CD4-positive, alpha-beta T cell treated with Interleukin-6 for 4 hours (primary cell): ENCODE results near the gene C1orf159.

Source experiments
- DNase-seq: peaks from one replicate; pipeline ENCODE4 v3.0.0-alpha.2; 2020; ENCODE audit warnings: mixed read lengths

C1orf159 gene

DNA sequence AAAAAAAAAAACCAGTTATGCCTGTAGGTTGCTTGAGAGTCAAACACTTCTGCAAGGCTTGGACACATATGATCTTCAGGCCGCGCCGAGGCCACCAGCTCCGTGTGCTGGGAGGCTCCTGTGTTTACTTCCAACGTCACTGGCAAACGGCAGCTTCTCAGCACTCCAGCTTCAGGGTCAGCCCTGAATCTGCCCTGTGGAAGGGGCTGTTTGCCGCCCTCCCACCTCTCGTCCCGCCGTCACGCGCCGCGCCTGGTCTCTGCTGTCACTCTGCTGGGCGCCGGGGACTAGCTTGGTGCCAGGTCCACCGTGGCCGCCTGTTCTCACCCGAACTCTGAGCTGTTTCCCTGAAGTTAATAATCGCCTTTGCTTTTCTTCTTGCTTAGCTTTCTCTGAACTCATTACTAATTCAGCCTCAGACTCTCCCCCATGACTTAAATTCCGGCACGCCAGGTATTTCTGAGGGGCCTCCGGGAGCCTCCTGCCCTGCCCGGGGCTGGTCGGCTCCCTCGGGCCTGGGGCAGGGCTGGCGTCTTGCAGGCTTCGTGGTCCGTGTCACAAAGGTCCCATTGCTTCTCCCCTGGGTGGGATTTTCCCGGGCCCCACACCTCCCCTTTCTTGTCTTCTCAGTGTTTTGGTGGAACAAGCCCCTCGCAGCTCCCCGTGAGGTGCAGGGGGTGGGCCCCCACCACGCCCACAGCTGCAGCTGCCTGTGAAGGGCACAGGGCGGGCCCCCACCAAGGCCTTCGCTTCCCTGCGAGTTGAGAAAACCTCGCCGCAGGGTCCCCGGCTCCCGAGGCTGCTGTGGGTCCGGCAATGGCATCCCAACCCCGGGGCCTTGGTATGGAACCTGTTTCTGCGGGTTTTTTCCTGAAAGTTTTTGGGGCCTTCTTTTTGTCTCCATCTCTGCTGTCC lies 14.6 kb upstream of the C1orf159 start:
- no peak for DNase-seq

GRCh38 chr1:1129381-1129821 lies 13.5 kb upstream of the C1orf159 start:
- no peak for DNase-seq

DNA sequence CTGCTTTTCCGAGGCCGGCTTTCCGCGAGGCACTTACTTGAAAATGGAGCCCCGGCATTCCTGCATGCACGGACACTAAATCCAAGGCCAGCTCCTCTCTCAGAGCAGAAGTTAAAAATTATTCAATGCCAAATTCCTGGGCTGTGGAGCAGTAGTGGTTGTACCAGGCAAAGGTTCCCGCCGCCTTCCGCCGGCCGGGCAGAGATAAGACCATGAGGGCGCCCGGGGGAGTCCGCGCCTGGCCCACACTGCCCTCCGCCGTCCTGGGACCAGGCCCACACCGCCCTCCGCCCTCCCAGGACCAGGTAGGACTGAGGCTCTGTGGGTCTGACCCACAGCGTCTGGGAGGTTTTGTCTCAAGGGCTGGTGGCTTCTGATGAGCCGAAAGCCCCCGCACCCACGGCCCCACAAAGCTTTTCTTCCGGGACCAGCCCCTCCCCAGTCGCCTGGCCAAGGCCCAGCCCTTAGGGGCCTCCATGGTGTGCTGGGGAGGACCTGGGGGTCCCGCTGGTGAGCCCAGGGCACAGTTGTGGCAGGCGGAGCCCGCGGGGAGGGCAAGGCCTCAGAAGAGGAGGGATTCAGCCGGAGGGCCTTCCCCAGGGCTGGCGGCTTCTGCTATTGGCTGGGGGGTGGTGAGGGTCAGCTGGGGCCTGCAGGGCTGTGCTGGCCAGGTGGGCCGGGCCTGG lies 12.7 kb upstream of the C1orf159 start:
- DNase-seq, result no peak

- DNase-seq, result no peak
Observed at GRCh38 chr1:1127551-1128451, 11.9 kb upstream of the C1orf159 start.

DNA sequence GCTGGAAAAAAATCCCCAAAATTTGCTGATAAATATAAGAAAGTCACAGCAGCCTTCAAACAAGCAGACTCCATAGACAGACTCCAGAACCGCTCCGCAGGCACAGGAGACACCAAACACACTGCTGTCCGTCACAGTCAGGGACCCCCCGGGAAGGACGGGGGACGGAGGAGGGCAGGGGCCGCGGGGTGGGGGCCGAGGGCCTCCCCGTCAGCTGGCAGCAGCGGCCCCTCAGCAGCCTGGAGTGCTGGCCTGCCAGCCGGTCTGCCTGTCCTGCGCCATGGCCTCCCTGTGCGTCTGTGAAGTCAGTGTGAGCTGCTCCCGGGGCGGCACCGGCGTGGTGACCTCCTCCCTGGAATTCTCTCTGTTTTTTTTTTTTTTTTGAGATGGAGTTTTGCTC lies 10.1 kb upstream of the C1orf159 start:
- DNase-seq, result no peak

DNA sequence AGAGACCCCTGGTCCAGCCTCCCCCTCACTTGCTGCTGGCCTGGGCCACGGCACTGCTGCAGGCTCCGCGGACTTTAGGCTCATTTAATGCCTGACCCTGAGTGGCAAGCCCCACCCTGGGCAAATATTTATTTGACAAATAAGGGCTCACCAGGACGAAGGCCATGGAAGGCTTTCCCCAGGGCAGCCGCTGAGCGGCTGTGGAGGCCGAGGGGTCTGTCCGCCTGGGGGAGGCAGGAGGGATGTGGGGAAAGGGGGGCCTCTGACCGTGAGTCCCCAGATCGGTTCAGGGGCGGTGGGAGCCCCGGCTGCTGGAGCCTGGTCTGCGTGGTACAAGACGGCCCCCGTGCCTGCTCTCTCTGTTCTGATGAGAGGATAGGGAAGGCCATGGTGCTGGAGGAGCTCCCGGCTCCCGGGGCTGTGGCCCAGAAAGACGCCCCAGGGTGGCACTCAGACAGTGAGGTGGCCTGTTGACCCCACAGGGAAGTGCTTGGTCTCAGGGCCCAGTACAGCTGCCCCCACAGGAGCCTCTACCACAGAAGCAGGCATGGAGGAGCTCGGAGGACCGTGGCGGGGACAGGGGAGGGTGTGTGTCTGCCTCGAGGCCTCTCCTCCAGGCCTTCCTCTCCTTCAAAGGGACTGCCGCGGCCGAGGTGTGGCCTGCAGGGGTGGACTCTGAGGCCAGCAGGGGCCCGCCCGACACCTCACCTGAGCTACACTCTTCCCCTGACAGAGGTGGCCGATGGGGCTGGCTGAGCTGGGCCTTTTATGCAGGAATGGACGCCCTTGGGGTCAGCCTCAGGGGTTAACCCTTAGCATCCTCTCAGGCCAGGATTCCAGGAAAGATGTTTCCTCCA lies 9.1 kb upstream of the C1orf159 start:
- no peak for DNase-seq

DNA sequence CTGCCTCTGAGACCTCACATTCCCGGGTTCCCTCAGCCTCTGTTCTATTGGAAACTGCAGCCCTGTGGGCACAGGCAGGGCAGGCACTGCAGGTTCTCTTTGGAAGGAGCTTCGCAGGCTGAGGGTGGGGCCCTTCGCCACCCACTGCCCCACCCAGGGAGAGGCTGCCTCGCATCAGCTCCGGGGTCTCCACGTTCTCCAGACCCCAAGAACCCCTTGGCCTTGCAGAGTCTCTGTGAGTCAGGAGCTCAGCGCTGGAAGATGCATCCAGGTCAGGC lies 8.6 kb upstream of the C1orf159 start:
- no peak for DNase-seq

GRCh38 chr1:1123581-1124507 lies 8.0 kb upstream of the C1orf159 start:
- DNase-seq, result no peak

DNA sequence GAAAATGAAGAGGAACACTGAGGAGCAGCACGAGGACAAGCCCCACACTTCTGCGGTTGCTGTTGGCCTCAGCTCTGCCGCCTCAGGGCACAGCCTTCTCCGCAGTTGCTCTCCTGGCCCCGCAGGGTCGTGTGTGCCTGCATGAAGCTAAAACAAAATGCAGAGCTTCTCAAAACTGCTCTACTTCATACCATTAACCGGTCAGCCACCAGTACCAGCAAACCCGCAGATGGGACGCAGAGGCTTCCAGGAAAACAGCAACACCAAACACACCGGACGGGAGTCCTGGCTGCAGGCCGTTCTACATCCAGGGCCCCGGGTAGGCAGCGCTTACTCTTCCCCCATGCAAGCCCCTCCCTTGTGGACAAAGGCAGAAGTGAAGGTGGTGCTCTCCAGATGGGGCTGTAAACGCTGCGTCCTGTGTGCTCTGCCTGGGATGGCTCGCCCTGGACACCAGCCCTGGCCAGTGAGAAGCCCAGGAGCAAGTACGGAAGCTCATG lies 7.1 kb upstream of the C1orf159 start:
- DNase-seq, result no peak

- DNase-seq, result peak; percentile 89
Observed at GRCh38 chr1:1122078-1122811, 6.4 kb upstream of the C1orf159 start.

DNA sequence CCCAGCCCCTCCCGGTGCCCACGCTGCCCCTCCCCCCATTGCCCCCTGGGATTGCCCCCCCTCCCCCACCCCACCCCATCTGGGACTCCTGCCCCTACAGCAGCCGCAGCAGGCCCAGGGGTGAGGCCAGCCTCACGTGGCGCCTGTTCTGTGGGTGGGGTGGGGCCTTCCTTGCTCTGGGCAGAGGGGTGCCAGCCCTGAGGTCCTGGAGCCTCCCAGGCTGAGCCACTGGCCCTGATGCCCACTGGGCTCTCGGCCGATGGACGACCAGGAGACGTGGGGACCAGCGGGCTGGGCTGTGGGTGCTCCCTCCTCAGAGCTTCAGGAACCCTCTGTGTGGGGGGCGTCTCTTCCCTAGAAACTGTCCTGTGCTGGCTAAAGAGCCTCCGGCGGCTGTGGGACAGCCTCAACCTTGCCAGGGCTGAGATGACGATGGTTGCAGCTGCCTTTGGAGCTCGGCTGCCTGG lies 5.8 kb upstream of the C1orf159 start:
- DNase-seq, result no peak

DNA sequence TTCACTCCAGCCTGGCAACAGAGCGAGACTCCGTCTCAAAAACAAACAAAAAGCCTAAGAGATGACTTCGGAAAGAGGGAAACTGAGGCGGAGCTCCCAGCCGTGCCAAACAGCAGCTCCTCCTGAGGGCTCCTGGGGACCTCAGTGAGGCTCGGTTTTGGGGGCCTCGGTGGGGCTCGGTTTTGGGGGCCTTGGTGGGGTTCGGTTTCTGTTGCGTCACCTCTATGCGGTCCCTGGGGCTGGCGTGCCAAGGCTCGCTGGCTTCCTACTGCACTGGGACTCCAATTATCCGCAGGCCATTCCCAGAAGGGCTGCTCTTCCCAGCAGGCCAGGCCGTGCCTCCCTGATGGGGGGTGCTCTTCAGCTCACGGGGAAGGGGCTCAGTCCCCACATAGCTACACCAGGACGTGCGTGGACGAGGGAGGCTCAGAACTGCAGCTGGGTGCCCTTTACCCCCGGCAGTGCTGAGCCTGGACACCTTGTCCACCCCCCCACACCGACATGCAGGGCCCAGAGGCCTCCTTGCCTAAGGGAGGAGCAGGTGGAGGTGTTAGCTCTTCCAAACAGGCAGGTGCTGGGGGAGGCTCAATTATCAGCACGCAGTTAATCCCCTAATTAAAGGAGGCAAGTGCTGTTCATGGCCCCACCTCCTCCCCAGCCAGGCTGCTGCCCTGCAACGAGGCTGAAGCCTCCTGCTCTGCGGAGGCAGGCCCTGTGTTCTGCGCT lies 5.1 kb upstream of the C1orf159 start:
- DNase-seq, result no peak

GRCh38 chr1:1120096-1120495 lies 4.2 kb upstream of the C1orf159 start:
- DNase-seq, result no peak

GRCh38 chr1:1119272-1119890 lies 3.5 kb upstream of the C1orf159 start:
- no peak for DNase-seq

DNA sequence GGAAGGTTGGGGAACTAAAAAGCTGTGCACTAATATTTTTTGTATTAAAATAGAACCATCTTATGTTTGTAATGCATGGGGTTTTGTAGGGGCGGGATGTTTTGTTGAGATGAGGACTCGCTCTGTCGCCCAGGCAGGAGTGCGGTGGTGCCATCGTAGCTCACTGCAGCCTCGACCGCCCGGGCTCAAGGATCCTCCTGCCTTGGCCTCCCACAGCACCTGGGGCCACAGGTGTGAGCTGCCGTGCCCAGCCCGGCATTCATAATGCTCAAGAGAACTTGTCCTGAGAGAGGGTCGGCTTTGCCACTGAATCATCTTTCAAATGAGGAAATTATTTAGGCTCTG lies 3.0 kb upstream of the C1orf159 start:
- DNase-seq, result no peak

DNA sequence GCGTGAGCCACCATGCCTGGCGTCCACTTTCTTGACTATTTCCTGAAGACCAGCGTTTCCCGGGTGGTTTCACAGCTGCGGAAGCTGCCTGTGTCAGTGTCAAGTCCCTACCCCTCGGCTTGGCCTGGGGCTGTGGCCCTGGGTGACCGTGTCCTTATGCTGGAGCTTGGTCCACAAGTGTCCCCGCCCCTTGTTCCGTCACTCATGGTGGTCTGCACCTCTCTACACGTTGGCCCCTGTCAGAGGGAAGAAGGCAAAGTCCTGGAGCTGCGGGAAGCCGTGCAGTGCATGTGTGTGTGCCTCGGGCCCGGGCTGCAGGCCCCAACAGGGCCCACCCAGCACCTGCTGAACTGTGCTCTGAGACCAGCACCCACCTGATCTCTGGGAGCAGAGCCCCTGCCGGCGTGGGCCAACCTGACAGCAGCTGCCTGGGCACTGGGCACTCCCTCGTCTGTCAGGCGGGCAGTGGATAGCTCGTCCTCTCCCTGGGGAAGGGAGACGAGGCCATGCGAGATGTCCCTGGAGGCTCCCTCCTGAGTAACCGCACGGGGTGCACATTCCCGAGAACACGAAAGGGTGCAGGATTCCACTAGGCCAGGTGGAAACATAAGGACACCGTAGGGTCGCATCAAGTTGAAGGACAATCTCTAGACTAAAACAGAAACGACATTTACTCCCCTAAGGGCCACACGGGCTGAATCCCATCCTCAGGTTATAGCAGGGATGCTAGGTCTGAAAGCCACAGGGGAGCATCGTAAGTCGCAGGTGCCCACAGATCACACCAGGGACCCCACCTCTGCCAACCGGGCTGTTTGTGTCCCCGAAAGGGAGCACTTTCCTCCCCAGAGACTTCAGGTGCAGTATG lies 2.4 kb upstream of the C1orf159 start:
- DNase-seq, result no peak

DNA sequence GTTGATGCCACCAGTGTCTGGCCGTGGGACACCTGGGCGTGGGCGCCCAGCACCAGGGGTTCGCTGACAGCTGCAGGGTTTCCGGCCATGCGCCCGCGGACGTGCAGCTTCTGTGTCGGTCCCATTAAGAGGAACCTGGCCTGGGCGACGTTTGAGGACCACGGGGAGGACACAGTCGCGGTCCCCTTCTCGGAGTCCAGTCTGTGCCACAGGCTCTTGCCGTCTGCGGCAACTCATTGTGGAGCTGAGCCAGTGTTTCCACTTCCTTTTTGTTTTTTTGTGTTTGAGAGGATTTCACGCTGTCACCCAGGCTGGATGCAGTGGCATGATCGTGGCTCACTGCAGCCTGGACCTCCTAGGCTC lies 1.6 kb upstream of the C1orf159 start:
- DNase-seq, result no peak
